Activated CD4-positive, alpha-beta T cell treated with anti-CD3 and anti-CD28 coated beads, Interleukin-2, Interleukin-4, amounts not matched to agents 100 ng/mL and 50 ng/mL, durations not matched to agents 16 hours and 8 hours (primary cell): ENCODE results near the gene INCENP.
"Not testable (repeated sequence)": the region's sequence is repeated elsewhere in the genome, so short reads cannot be mapped to it uniquely, and the experiment has no call there.

Source experiments
- DNase-seq: peaks from one replicate; pipeline ENCODE4 v3.0.0-alpha.2; 2020; ENCODE audit warnings: low spot score

The INCENP gene

DNA sequence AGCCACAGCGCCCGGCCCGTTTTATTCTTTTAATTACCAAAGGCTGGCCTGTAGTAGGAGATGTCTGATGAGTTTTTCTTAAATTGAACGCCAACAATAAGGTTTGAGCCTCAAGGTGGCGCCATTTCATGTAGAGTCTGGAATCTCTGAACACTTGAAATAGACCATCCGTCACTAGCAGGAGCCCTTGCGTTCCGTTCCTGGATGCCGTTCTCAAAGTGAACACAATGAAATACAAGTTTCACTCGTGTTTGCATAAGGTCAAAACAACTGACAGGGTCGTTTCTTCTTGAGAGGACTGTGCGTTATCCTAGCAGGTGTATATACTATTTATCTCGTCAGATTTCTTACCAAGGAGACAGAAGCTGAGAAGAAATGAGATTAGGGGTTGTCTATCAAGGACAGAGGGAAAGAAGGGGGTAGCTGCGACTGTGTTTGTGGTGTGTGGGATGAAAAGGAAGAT is 47.5 kb downstream of the INCENP start:
- peak; percentile 78 for DNase-seq

DNA sequence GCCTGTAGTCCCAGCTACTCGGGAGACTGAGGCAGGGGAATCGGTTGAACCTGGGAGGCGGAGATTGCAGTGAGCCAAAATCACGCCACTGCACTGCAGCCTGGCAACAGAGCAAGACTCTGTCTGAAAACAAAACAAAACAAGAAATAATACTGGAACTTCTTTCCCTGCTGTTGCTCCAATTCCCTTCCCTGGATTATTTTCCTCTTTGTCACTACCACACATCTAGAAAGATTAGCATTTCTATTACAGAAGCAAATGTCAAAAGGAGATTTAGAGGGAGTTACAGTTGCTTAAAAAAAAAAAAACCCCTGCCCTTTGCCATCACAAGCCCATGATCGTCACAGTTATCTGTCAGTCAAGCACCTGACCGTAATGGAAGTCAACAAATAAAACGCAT is 48.5 kb downstream of the INCENP start:
- no peak for DNase-seq

DNA sequence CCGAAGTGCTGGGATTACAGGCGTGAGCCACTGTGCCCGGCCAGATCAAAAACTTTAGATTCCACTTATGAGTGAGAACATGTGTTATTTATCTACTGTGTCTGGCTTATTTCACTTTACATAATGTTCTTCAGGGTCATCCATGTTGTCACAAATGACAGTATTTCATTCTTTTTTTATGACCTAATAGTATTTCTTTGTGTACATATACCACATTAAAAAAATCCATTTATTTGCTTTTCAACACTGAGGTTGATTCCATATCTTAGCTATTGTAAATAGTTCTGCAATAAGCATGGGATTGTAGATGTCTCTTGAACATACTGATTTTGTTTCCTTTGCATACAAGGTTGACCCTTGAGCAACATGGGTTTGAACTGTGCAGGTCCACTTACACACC is 53.0 kb downstream of the INCENP start:
- DNase-seq = no peak

DNA sequence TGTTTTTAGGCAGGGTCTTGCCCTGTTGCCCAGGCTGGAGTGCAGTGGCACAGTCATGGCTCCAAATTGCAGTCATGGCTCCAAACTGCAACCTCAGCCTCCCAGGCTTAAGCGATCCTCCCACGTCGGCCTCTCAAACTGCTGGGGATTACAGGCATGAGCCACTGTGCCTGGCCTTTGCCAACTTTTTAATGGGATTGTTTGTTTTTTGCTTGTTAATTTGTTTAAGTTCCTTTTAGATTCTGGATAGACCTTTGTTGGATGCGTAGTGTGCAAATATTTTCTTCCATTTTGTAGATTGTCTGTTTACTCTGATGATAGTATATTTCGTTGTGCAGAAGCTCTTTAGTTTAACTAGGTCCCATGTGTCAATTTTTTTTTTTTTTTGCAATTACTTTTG is 56.2 kb downstream of the INCENP start:
- DNase-seq = no peak

DNA sequence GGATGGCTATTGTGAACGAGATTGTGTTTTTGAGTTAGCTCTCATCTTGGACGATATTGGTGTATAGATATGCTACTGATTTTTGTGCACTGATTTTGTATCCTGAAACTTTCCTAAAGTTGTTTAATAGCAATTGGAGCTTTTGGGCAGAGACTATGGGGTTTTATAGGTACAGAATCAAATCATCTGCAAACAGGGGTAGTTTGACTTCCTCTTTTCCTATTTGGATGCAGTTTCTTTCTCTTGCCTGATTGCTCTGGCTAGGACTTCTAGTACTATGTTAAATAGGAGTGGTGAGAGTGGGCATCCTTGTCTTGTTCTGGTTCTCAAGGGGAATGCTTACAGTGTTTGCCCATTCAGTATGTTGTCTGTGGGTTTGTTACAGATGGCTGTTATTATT is 57.3 kb downstream of the INCENP start:
- DNase-seq = no peak

DNA sequence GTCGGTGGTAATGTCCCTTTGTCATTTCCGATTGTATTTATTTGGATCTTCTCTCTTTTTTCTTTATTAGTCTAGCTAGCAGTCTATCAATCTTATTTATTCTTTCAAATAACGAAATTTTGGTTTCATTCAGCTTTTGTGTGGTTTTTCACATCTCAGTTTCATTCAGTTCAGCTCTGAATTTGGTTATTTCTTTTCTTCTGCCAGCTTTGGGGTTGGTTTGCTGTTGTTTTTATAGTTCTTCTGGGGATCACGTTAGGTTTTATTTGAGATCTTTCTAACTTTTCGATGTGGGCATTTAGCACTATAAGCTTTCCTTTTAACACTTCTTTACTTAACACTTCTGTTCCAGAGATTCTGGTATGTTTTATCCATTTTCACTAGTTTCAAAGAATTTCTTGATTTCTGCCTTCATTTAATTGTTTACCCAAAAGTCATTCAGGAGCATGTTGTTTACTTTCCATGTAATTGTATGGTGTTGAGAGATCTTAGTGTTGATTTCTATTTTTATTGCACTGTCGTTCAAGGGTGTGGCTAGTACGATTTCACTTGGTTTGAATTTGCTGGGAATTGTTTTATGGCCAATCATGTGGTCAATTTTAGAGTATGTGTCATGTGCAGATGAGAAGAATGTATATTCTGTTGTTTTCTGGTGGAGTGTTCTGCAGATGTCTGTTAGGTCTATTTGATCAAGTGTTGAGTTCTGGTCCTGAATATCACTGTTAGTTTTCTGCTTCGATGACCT is 58.5 kb downstream of the INCENP start:
- DNase-seq = no peak

DNA sequence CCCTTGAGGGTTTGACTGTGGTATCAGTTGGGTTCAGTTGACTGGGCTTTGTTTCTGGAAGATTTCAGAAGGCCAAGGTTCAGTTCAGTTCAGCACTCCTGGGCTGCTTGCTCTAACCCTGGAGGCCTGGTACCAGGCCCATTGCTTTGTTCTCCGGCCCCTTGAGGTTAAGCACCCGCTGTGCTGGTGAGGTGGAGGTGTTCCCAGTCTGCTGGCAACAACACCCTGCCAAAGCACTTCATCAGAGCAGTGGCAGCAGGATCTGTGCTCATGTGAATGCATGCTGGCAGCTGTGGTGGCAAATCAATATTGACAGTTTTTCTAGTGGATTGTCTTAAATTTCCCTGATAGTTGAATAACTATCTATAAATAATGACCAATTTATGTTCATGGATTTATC is 62.4 kb downstream of the INCENP start:
- DNase-seq = no peak

DNA sequence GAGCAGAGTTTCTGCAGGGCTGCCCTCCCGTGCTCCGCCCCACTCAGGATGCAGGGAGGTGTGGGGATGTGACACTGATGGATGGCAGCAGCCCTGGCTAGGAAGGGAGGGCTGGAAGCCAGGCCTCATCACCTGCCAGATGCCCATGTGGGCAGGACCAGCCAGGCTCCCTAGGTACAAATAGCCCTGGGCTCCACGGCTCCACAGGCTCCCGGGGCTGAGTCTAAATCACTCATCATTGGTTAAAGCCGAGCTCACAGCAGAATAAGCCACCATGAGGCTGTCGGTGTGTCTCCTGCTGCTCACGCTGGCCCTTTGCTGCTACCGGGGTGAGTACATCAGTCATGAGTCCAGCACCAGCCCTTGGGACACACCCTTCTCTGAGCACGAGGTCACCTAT is 66.2 kb downstream of the INCENP start, which contains the start of gene SCGB1D1:
SCGB1D1 (plus strand) TSS at position 206 of the 400 bp plus-strand sequence; CDS start at position 275, 69 bp downstream.
- no peak for DNase-seq

DNA sequence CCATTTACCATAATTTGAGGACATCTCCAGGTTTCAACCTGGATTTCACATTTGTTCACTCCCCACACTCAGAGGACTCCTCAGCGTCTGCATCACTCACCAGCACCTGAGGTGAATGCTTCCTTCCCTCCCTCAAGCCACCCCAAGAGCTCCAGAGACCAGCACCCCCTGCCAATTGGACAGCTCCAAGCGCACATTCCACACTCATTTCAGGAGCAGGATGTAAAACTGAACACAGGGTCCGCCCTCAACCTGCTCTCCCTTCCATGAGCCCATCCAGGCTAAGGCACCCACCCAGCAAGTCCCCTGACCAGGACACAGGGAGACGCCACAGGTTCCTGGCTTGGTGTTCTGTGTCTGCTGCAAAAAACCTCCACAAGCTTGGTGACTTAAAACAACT is 70.1 kb downstream of the INCENP start:
- DNase-seq = no peak

DNA sequence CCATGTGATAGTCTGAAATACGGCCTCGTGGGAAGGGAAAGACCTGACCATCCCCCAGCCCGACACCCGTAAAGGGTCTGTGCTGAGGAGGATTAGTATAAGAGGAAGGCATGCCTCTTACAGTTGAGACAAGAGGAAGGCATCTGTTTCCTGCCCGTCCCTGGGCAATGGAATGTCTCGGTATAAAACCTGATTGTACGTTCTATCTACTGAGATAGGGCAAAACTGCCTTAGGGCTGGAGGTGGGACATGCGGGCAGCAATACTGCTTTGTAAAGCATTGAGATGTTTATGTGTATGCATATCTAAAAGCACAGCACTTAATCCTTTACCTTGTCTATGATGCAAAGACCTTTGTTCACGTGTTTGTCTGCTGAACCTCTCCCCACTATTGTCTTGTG is 71.2 kb downstream of the INCENP start:
- not testable (repeated sequence) for DNase-seq

DNA sequence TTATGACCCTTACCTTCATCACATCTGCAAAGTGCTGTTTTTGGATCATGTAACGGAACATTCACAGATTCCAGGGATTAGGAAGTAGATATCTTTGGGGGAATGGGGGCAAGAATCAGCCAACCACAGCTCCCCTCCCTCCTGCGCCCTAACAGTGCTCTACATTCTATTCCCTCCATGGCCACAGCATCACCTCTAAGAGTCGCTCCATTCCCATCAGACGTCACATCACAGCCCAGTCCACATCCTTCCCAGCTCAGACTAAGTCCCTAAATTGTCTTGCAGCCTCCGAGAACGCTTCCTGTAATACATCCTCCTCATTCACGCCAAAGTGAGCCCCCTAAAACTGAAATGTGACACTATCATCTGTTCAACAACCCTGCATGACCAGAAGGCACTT is 72.1 kb downstream of the INCENP start:
- DNase-seq = no peak

DNA sequence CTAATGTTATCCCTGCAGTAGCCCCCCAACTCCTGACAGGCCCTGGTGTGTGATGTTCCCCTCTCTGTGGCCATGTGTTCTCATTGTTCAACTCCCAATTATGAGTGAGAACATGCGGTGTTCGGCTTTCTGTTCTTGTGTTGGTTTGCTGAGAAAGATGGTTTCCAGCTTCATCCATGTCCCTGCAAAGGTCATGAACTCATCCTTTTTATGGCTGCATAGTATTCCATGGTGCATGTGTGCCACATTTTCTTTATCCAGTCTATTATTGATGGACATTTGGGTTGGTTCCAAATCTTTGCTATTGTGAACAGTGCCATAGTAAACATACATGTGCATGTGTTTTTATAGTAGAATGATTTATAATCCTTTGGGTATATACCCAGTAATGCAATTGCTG is 73.6 kb downstream of the INCENP start:
- DNase-seq = not testable (repeated sequence)

DNA sequence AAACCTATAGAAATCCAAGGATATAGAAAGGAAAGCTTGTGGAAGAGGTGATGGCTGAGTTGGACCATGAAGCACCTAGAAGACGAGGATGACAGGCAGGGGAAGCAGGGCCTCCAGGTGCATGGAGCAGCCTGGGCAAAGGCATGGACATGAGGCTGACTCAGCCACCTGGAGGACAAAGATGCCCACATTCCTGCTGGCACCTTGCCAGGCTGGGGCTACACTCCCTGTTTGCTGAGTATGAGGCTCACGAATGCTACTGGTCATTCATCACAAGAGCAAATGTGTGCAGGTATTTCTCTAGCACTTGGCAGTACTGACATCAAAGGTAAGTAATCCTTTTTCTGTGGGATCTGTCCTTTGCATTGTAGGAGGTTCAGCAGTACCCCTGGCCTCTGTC is 77.6 kb downstream of the INCENP start:
- DNase-seq = no peak
